CD14-positive monocyte (primary cell): ENCODE results near the gene CYP46A1. TPM values are rescaled to one million over a fixed set of nuclear protein-coding genes. Genes with fewer than 3 reads are reported as not detected.

Experiments used
- DNase-seq, 3 donors: peaks; one replicate each; pipeline ENCODE4 v3.0.0-alpha.2; 2011 to 2022
- H2AFZ ChIP-seq: 2 replicates; pipeline ENCODE4 v1.6.0; 2012; ENCODE audit warnings: mild to moderate bottlenecking, low read depth, low read length, inconsistent platforms; ENCODE audit not compliant: insufficient read depth, poor library complexity, severe bottlenecking
- H3K27ac ChIP-seq, 2 donors: 1 replicate in 1 of 2; 2 replicates in 1 of 2; pipeline ENCODE4 v1.5.1; 2012 to 2013; ENCODE audit warnings: low read length in 2 of 2, control low read depth in 1 of 2, inconsistent platforms in 1 of 2, low read depth in 1 of 2, mild to moderate bottlenecking in 1 of 2
- H3K27me3 ChIP-seq, 2 donors: one replicate each; pipeline versions ENCODE4 v1.6.0 to v1.6.1; 2011 to 2013; ENCODE audit warnings: low read length in 2 of 2; ENCODE audit not compliant: control insufficient read depth in 2 of 2, insufficient read depth in 2 of 2
- H3K36me3 ChIP-seq, 2 donors: replicated peaks in 1 of 2; 1 replicate in 1 of 2; 2 replicates in 1 of 2; pipeline versions ENCODE4 v1.5.1 to v1.6.1; 2012 to 2013; ENCODE audit warnings: low read length in 2 of 2, control low read depth in 1 of 2, inconsistent platforms in 1 of 2, mild to moderate bottlenecking in 1 of 2; ENCODE audit not compliant: insufficient read depth in 2 of 2, control insufficient read depth in 1 of 2
- H3K4me1 ChIP-seq, 2 donors: 1 replicate in 1 of 2; 2 replicates in 1 of 2; pipeline versions ENCODE4 v1.5.1 to v1.6.1; 2012 to 2013; ENCODE audit warnings: low read length in 2 of 2, control low read depth in 1 of 2, inconsistent platforms in 1 of 2, mild to moderate bottlenecking in 1 of 2, moderate library complexity in 1 of 2; ENCODE audit not compliant: insufficient read depth in 2 of 2, control insufficient read depth in 1 of 2
- H3K4me2 ChIP-seq: replicated peaks from 2 replicates; pipeline ENCODE3; 2012; ENCODE audit warnings: low read length, moderate library complexity, mild to moderate bottlenecking; ENCODE audit not compliant: poor library complexity, severe bottlenecking; ENCODE audit errors: extremely low read depth
- H3K4me3 ChIP-seq, 3 experiments: fragments of 200-600 bp in 1 of 3; sonication (generic) in 1 of 3; replicated peaks in 1 of 3; 1 replicate in 2 of 3; 2 replicates in 1 of 3; pipeline ENCODE4 v1.5.1; 2011 to 2013; ENCODE audit warnings: low read length in 3 of 3, mild to moderate bottlenecking in 3 of 3, control low read depth in 2 of 3, low read depth in 2 of 3, inconsistent platforms in 1 of 3, moderate library complexity in 1 of 3
- H3K79me2 ChIP-seq: 2 replicates; pipeline ENCODE4 v1.6.0; 2012; ENCODE audit warnings: mild to moderate bottlenecking, control low read depth, inconsistent platforms, low read length, moderate library complexity; ENCODE audit not compliant: insufficient read depth
- H3K9ac ChIP-seq: 2 replicates; pipeline ENCODE4 v1.6.0; 2017; ENCODE audit warnings: low read length, mild to moderate bottlenecking; ENCODE audit not compliant: insufficient read depth, poor library complexity, severe bottlenecking
- H3K9me3 ChIP-seq, 2 donors: replicated peaks in 1 of 2; 1 replicate in 1 of 2; 2 replicates in 1 of 2; pipeline versions ENCODE4 v1.5.1 to v1.6.1; 2012 to 2013; ENCODE audit warnings: low read length in 2 of 2, control low read depth in 1 of 2; ENCODE audit not compliant: control insufficient read depth in 1 of 2, insufficient read depth in 1 of 2
- H4K20me1 ChIP-seq: 2 replicates; pipeline ENCODE4 v1.6.0; 2012; ENCODE audit warnings: mild to moderate bottlenecking, low read length, control low read depth, moderate library complexity; ENCODE audit not compliant: insufficient read depth
- H3K27ac Mint-ChIP-seq, 7 donors: one replicate each; pipeline ENCODE4 v1.8.0; 2020; ENCODE audit warnings: mild to moderate bottlenecking in 7 of 7, mixed read lengths in 7 of 7, moderate library complexity in 6 of 7, inconsistent platforms in 2 of 7
- H3K27me3 Mint-ChIP-seq, 3 donors: one replicate each; pipeline ENCODE4 v1.8.0; 2021 to 2022; ENCODE audit warnings: low read depth in 3 of 3, mild to moderate bottlenecking in 3 of 3, mixed read lengths in 3 of 3, moderate library complexity in 3 of 3, inconsistent platforms in 1 of 3
- H3K36me3 Mint-ChIP-seq, 2 donors: one replicate each; pipeline ENCODE4 v1.8.0; 2020; ENCODE audit warnings: mixed read lengths in 2 of 2, inconsistent platforms in 1 of 2, mild to moderate bottlenecking in 1 of 2
- H3K4me1 Mint-ChIP-seq: one replicate; pipeline ENCODE4 v1.8.0; 2020; ENCODE audit warnings: mild to moderate bottlenecking, mixed read lengths
- H3K4me3 Mint-ChIP-seq, 2 donors: one replicate each; pipeline ENCODE4 v1.8.0; 2020; ENCODE audit warnings: mild to moderate bottlenecking in 2 of 2, mixed read lengths in 2 of 2, moderate library complexity in 1 of 2
- H3K9me3 Mint-ChIP-seq, 7 donors: one replicate each; pipeline ENCODE4 v1.8.0; 2020 to 2022; ENCODE audit warnings: mixed read lengths in 7 of 7, mild to moderate bottlenecking in 6 of 7, moderate library complexity in 6 of 7, inconsistent platforms in 2 of 7
- CTCF ChIP-seq: fragments of 200-600 bp; IDR thresholded peaks from one replicate; pipeline ENCODE4 v1.8.0; 2022; ENCODE audit warnings: antibody characterized with exemption, mild to moderate bottlenecking
- WGBS: methylation state at CpG from one replicate; pipeline ENCODE4 v1.1.5; 2013; ENCODE audit warnings: missing lambda C conversion rate; ENCODE audit not compliant: insufficient coverage; 5-methylcytosine and 5-hydroxymethylcytosine counted together
- intact Hi-C, 2 donors: fragments of 100-400 bp; cut with micrococcal nuclease; formaldehyde crosslinking; loops; one replicate each; pipeline versions ENCODE4 v1.15.0 to v1.15.1; 2023
- polyA plus RNA-seq, 3 donors: library from polyadenylated mRNA; depleted of rRNA in 1 of 3; unstranded in 2 of 3; stranded (reverse) in 1 of 3; fragments of 300-500 nt in 2 of 3; fragments of >200 nt in 1 of 3; fragmentation: Illumina TruSeq in 2 of 3; gene quantifications; 1 replicate in 2 of 3; 2 replicates in 1 of 3; pipeline ENCODE4 v1.2.3, GENCODE V29; 2012 to 2021

CYP46A1 gene
- polyA plus RNA-seq, 3 donors, result not detected

GRCh38 chr14:99654235-99654985, 29.7 kb upstream of the CYP46A1 start:
- Histone ChIP-seq H3K4me2 (no peak overlapping the region), H2AFZ (no peak overlapping the region), H3K79me2 (no peaks in the 10 kb centered on the region), H3K4me1 (no peaks in the 10 kb centered on the region), H3K9me3 (no peaks in the 10 kb centered on the region), H3K36me3 (no peaks in the 10 kb centered on the region), H4K20me1 (no peaks in the 10 kb centered on the region), H3K4me3 (no peak overlapping the region), H3K9ac (no peak overlapping the region), H3K27me3 (peaks cover 16 to 19% of the 10 kb centered on the region in 2 donors), H3K27ac (no peak overlapping the region)
- TF ChIP-seq CTCF, result no peak
- Mint-ChIP-seq H3K9me3 (peaks cover 0 to 2% (median 0%) of the 10 kb centered on the region in 7 donors), H3K27me3 (peaks cover 35 to 41% (median 37%) of the 10 kb centered on the region in 3 donors), H3K36me3 (no peaks in the 10 kb centered on the region), H3K4me3 (no peak overlapping the region), H3K4me1 (no peaks in the 10 kb centered on the region), H3K27ac (no peak overlapping the region)
- intact Hi-C loops, result no loop called here
- DNase-seq, result no peak
- 71% methylated on average over 5 of the region's 7 CpGs for WGBS

- Histone ChIP-seq H3K27ac (no peak overlapping the region), H3K4me3 (no peak overlapping the region), H3K4me2 (no peak overlapping the region), H3K9me3 (no peaks in the 10 kb centered on the region), H4K20me1 (no peaks in the 10 kb centered on the region), H3K79me2 (no peaks in the 10 kb centered on the region), H2AFZ (no peak overlapping the region), H3K9ac (no peak overlapping the region), H3K36me3 (no peaks in the 10 kb centered on the region), H3K27me3 (peaks cover 19 to 28% of the 10 kb centered on the region in 2 donors), H3K4me1 (no peaks in the 10 kb centered on the region)
- Mint-ChIP-seq H3K9me3 (peaks cover 0 to 3% (median 0%) of the 10 kb centered on the region in 7 donors), H3K4me3 (no peak overlapping the region), H3K4me1 (no peaks in the 10 kb centered on the region), H3K36me3 (no peaks in the 10 kb centered on the region), H3K27ac (no peak overlapping the region), H3K27me3 (peaks cover 43 to 48% (median 47%) of the 10 kb centered on the region in 3 donors)
- intact Hi-C loops, result no loop called here
- no CpG with 5 or more reads among the region's 4 CpGs for WGBS
- TF ChIP-seq CTCF, result no peak
- no peak for DNase-seq
These were observed 28.6 kb upstream of the CYP46A1 start for GRCh38 chr14:99655521-99655920.
